Esophagus muscularis mucosa (tissue), 4 donors: Measurements from ENCODE around the gene PTBP2. TPM values are rescaled to one million over a fixed set of nuclear protein-coding genes. Genes with fewer than 3 reads are reported as not detected.

ENCODE experiments used
- DNase-seq: peaks from one replicate; pipeline ENCODE4 v3.0.0-alpha.2; 2017; ENCODE audit errors: extremely low spot score
- H3K27ac ChIP-seq, 4 donors: fragments of 200-600 bp; sonication (generic); replicated peaks in 1 of 4; 1 replicate in 3 of 4; 2 replicates in 1 of 4; pipeline ENCODE4 v1.5.1; 2016 to 2019; ENCODE audit warnings: mild to moderate bottlenecking in 1 of 4
- H3K27me3 ChIP-seq, 4 donors: fragments of 200-600 bp; sonication (generic); one replicate each; pipeline versions ENCODE4 v1.5.1 to v1.6.0; 2016 to 2019
- H3K36me3 ChIP-seq, 4 donors: fragments of 200-600 bp; sonication (generic); one replicate each; pipeline ENCODE4 v1.5.1; 2016 to 2019
- H3K4me1 ChIP-seq, 4 donors: fragments of 200-600 bp; sonication (generic); one replicate each; pipeline ENCODE4 v1.5.1; 2016 to 2019
- H3K4me3 ChIP-seq, 4 donors: fragments of 200-600 bp; sonication (generic); 1 replicate in 2 of 4; 2 replicates in 2 of 4; pipeline ENCODE4 v1.5.1; 2016 to 2019; ENCODE audit warnings: mild to moderate bottlenecking in 4 of 4, moderate library complexity in 1 of 4
- H3K9me3 ChIP-seq, 4 donors: fragments of 200-600 bp; sonication (generic); 1 replicate in 3 of 4; 2 replicates in 1 of 4; pipeline ENCODE4 v1.5.1; 2016 to 2019
- CTCF ChIP-seq, 3 experiments: fragments of 200-600 bp in 2 of 3; fragments of 450-650 bp in 1 of 3; sonication (generic) in 2 of 3; IDR thresholded peaks; one replicate each; pipeline ENCODE4 v1.5.1; 2017 to 2019; ENCODE audit warnings: antibody characterized with exemption in 3 of 3, mild to moderate bottlenecking in 2 of 3, moderate library complexity in 1 of 3
- EP300 ChIP-seq: sonication (generic); formaldehyde crosslinking; IDR thresholded peaks from one replicate; pipeline ENCODE4 v1.6.1; 2017; ENCODE audit warnings: antibody characterized with exemption
- POLR2A ChIP-seq: fragments of 450-650 bp; IDR thresholded peaks from one replicate; pipeline ENCODE4 v1.6.1; 2017; ENCODE audit warnings: antibody characterized with exemption, moderate library complexity, mild to moderate bottlenecking, low read depth
- POLR2AphosphoS5 ChIP-seq, 2 donors: sonication (generic); formaldehyde crosslinking; IDR thresholded peaks; one replicate each; pipeline ENCODE4 v1.6.1; 2017; ENCODE audit warnings: antibody characterized with exemption in 2 of 2
- WGBS: methylation state at CpG from one replicate; pipeline ENCODE4 v1.1.5; 2018; 5-methylcytosine and 5-hydroxymethylcytosine counted together
- intact Hi-C: fragments of 100-400 bp; cut with DNase I; formaldehyde crosslinking; loops from one replicate; pipeline ENCODE4 v1.15.1; 2023
- total RNA-seq, 4 donors: library from RNA; depleted of rRNA; stranded (reverse); fragments of >200 nt; gene quantifications; one replicate each; pipeline versions ENCODE4 v1.1.0 to v1.2.1, GENCODE V29; 2016

The PTBP2 gene
- total RNA-seq, 4 donors from 2014 or later: 66.9 to 111 (median 82.8) TPM

- intact Hi-C loops: no loop called here
- no peaks in the 10 kb centered on the region for H3K36me3 ChIP-seq
- no peaks in the 10 kb centered on the region for H3K4me1 ChIP-seq
- H3K27me3 ChIP-seq: no peaks in the 10 kb centered on the region
- TF ChIP-seq POLR2AphosphoS5 (IDR thresholded peaks at IDR 0.05) (no peak), CTCF (IDR thresholded peaks at IDR 0.05) (no peak), EP300 (no peak), POLR2A (no peak)
- no peak for DNase-seq
- no peak overlapping the region for H3K4me3 ChIP-seq
- H3K9me3 ChIP-seq: no peaks in the 10 kb centered on the region
- H3K27ac ChIP-seq: no peak overlapping the region
- WGBS: 89% methylated on average over 4 of the region's 4 CpGs
Measured at GRCh38 chr1:96708482-96708881, 13.1 kb upstream of the PTBP2 start.

GRCh38 chr1:96710708-96711477 lies 10.7 kb upstream of the PTBP2 start:
- Histone ChIP-seq H3K27ac (no peak overlapping the region), H3K4me1 (no peaks in the 10 kb centered on the region), H3K36me3 (no peaks in the 10 kb centered on the region), H3K27me3 (no peaks in the 10 kb centered on the region), H3K9me3 (no peaks in the 10 kb centered on the region), H3K4me3 (no peak overlapping the region)
- 69% methylated on average over 4 of the region's 4 CpGs for WGBS
- intact Hi-C loops: no loop called here
- no peak for TF ChIP-seq CTCF (IDR thresholded peaks at IDR 0.05)
- no peak for TF ChIP-seq POLR2A
- DNase-seq: no peak

GRCh38 chr1:96713649-96714048 lies 7.9 kb upstream of the PTBP2 start:
- no peak overlapping the region for H3K27ac ChIP-seq
- no peak overlapping the region for H3K4me3 ChIP-seq
- H3K36me3 ChIP-seq: no peaks in the 10 kb centered on the region
- 97% methylated on average over 3 of the region's 3 CpGs for WGBS
- DNase-seq: no peak
- no peaks in the 10 kb centered on the region for H3K4me1 ChIP-seq
- H3K9me3 ChIP-seq: no peaks in the 10 kb centered on the region
- H3K27me3 ChIP-seq: no peaks in the 10 kb centered on the region
- TF ChIP-seq POLR2AphosphoS5 (IDR thresholded peaks at IDR 0.05) (no peak), POLR2A (no peak), CTCF (IDR thresholded peaks at IDR 0.05) (no peak), EP300 (no peak)
- intact Hi-C loops: no loop called here

- no peak for DNase-seq
- intact Hi-C loops: no loop called here
- Histone ChIP-seq H3K9me3 (no peaks in the 10 kb centered on the region), H3K27me3 (no peaks in the 10 kb centered on the region), H3K36me3 (no peaks in the 10 kb centered on the region), H3K4me3 (no peak overlapping the region), H3K27ac (no peak overlapping the region), H3K4me1 (no peaks in the 10 kb centered on the region)
- TF ChIP-seq EP300 (no peak), POLR2A (no peak), POLR2AphosphoS5 (IDR thresholded peaks at IDR 0.05) (no peak), CTCF (IDR thresholded peaks at IDR 0.05) (no peak)
- WGBS: 81% methylated on average over 2 of the region's 2 CpGs
Measured at GRCh38 chr1:96714881-96715280, 6.7 kb upstream of the PTBP2 start.

GRCh38 chr1:96715482-96715881 lies 6.1 kb upstream of the PTBP2 start:
- H3K9me3 ChIP-seq: no peaks in the 10 kb centered on the region
- intact Hi-C loops: no loop called here
- DNase-seq: no peak
- H3K4me3 ChIP-seq: no peak overlapping the region
- H3K27me3 ChIP-seq: no peaks in the 10 kb centered on the region
- 58% methylated on average over 1 of the region's 1 CpG for WGBS
- TF ChIP-seq POLR2A (no peak), CTCF (IDR thresholded peaks at IDR 0.05) (no peak), POLR2AphosphoS5 (IDR thresholded peaks at IDR 0.05) (no peak), EP300 (no peak)
- H3K4me1 ChIP-seq: no peaks in the 10 kb centered on the region
- H3K27ac ChIP-seq: no peak overlapping the region
- no peaks in the 10 kb centered on the region for H3K36me3 ChIP-seq
